PC-3 (cell line): Measurements from ENCODE around the gene SLC41A2. TPM values are rescaled to one million over a fixed set of nuclear protein-coding genes. Genes with fewer than 3 reads are reported as not detected.

Experiments
- ATAC-seq: fragments of 200-7000 bp; cut with Tn5 transposase; 2 replicates; pipeline ENCODE4 v1.9.1; 2020; ENCODE audit warnings: mild to moderate bottlenecking, moderate library complexity
- BruUV-seq: library from RNA; stranded (reverse); fragments of 400-500 nt; replicated peaks from 2 replicates; lab custom pipeline; 2021; lab: Mats Ljungman, UMichigan
- CTCF ChIA-PET: fragments of 300-600 bp; sonication (Branson Sonifier 250); formaldehyde crosslinking; loops from one replicate; lab custom pipeline; 2022; ENCODE audit warnings: antibody characterized with exemption; lab: Charles Lee
- POLR2A ChIA-PET: fragments of 300-600 bp; sonication (Branson Sonifier 250); formaldehyde crosslinking; loops from one replicate; lab custom pipeline; 2022; ENCODE audit warnings: antibody characterized with exemption; ENCODE audit not compliant: unreplicated experiment; lab: Charles Lee
- DNase-seq: peaks from one replicate; pipeline ENCODE4 v3.0.0-alpha.2; 2015
- H2AFZ ChIP-seq: fragments of 300-600 bp; sonication (generic); 2 replicates; pipeline ENCODE4 v1.6.0; 2016; ENCODE audit warnings: antibody characterized with exemption, low read length
- H3F3A ChIP-seq: fragments of 300-600 bp; sonication (generic); one replicate; pipeline ENCODE4 v1.6.0; 2017; ENCODE audit warnings: antibody characterized with exemption, low read length, control low read depth, mild to moderate bottlenecking; ENCODE audit not compliant: unreplicated experiment
- H3K27ac ChIP-seq: fragments of 300-600 bp; sonication (generic); 2 replicates; pipeline ENCODE4 v1.5.1; 2016; ENCODE audit warnings: mild to moderate bottlenecking, low read length
- H3K27me3 ChIP-seq: fragments of 300-600 bp; sonication (generic); 2 replicates; pipeline ENCODE4 v1.6.1; 2016; ENCODE audit warnings: low read length, mixed read lengths
- H3K36me3 ChIP-seq: fragments of 300-600 bp; sonication (generic); 2 replicates; pipeline ENCODE4 v1.6.1; 2016; ENCODE audit warnings: low read depth, mixed run types, low read length, mixed read lengths
- H3K4me1 ChIP-seq: fragments of 300-600 bp; sonication (generic); 2 replicates; pipeline ENCODE4 v1.5.1; 2016; ENCODE audit warnings: low read length; ENCODE audit not compliant: insufficient read depth
- H3K4me2 ChIP-seq: fragments of 300-600 bp; sonication (generic); 2 replicates; pipeline ENCODE4 v1.6.0; 2016; ENCODE audit warnings: low read length
- H3K4me3 ChIP-seq: fragments of 300-600 bp; sonication (generic); 2 replicates; pipeline ENCODE4 v1.5.1; 2016; ENCODE audit warnings: mild to moderate bottlenecking, low read length, mixed read lengths
- H3K79me2 ChIP-seq: fragments of 300-600 bp; sonication (generic); 2 replicates; pipeline ENCODE4 v1.6.1; 2017; ENCODE audit warnings: low read length, mixed read lengths
- H3K9ac ChIP-seq: fragments of 300-600 bp; sonication (generic); 2 replicates; pipeline ENCODE4 v1.6.0; 2016; ENCODE audit warnings: mild to moderate bottlenecking, low read length
- H3K9me2 ChIP-seq: fragments of 300-600 bp; sonication (generic); replicated peaks from 2 replicates; pipeline ENCODE4 v1.6.1; 2016; ENCODE audit warnings: mixed run types, low read length, mixed read lengths
- H3K9me3 ChIP-seq: fragments of 300-600 bp; sonication (generic); 2 replicates; pipeline ENCODE4 v1.6.1; 2016; ENCODE audit warnings: low read length, mixed read lengths
- H4K20me1 ChIP-seq: fragments of 300-600 bp; sonication (generic); 2 replicates; pipeline ENCODE4 v1.6.1; 2016; ENCODE audit warnings: low read length, mixed read lengths
- CTCF ChIP-seq: fragments of 300-600 bp; sonication (generic); conservative IDR thresholded peaks from 2 replicates; pipeline ENCODE4 v1.5.1; 2017; ENCODE audit warnings: antibody characterized with exemption, low read depth, mild to moderate bottlenecking, low read length
- EZH2 ChIP-seq: fragments of 300-600 bp; sonication (generic); IDR thresholded peaks from one replicate; pipeline ENCODE4 v1.6.1; 2017; ENCODE audit warnings: antibody characterized with exemption, mild to moderate bottlenecking, low read length; ENCODE audit not compliant: unreplicated experiment
- EZH2phosphoT487 ChIP-seq: fragments of 300-600 bp; sonication (generic); IDR thresholded peaks from 2 replicates; pipeline ENCODE4 v1.6.1; 2018; ENCODE audit warnings: mild to moderate bottlenecking, antibody characterized with exemption, low read length, borderline replicate concordance
- intact Hi-C: fragments of 100-400 bp; cut with micrococcal nuclease; formaldehyde crosslinking; loops from 2 replicates; pipeline ENCODE4 v1.9.0; 2023
- total RNA-seq: library from RNA; depleted of rRNA; stranded (reverse); fragments of >200 nt; gene quantifications from 2 replicates; pipeline ENCODE4 v1.2.3, GENCODE V29; 2014

SLC41A2 gene
- total RNA-seq, 1 experiment from 2014 or later, result 16.3 TPM

- Histone ChIP-seq H3K4me2 (no peak overlapping the region), H3K9me2 (no peaks in the 10 kb centered on the region), H3K36me3 (0 out of 2 replicates have a peak, but pooled peaks cover 6% of the 10 kb centered on the region), H3K79me2 (no peaks in the 10 kb centered on the region), H2AFZ (no peak overlapping the region), H3K27me3 (no peaks in the 10 kb centered on the region), H3K9me3 (0 out of 2 replicates have a peak, but pooled peaks cover 6% of the 10 kb centered on the region), H3F3A (no peaks in the 10 kb centered on the region), H3K27ac (no peak overlapping the region), H3K4me1 (no peaks in the 10 kb centered on the region; the same call in 1 of the 2 replicates), H4K20me1 (no peaks in the 10 kb centered on the region), H3K4me3 (no peak overlapping the region), H3K9ac (no peak overlapping the region)
- no peak for TF ChIP-seq EZH2phosphoT487
- TF ChIP-seq CTCF, result no peak
- no peak for TF ChIP-seq EZH2
- DNase-seq, result no peak
- POLR2A ChIA-PET, result no interaction called here
- intact Hi-C loops, result no loop called here
- no TSS peak for BruUV-seq
- ATAC-seq, result no peak
- CTCF ChIA-PET, result no interaction called here
These were observed 32.6 kb downstream of the SLC41A2 start for GRCh38 chr12:104925501-104925900.

- H3F3A ChIP-seq, result no peaks in the 10 kb centered on the region
- no peak overlapping the region for H3K4me3 ChIP-seq
- no peak overlapping the region for H3K27ac ChIP-seq
- no peaks in the 10 kb centered on the region for H3K27me3 ChIP-seq
- CTCF ChIA-PET, result no interaction called here
- no peak for DNase-seq
- no peak overlapping the region for H3K4me2 ChIP-seq
- H3K36me3 ChIP-seq, result peaks cover 6% of the 10 kb centered on the region; the same call in 1 of the 2 replicates
- H3K79me2 ChIP-seq, result no peaks in the 10 kb centered on the region
- POLR2A ChIA-PET, result no interaction called here
- no peaks in the 10 kb centered on the region for H4K20me1 ChIP-seq
- H3K9me3 ChIP-seq, result 0 out of 2 replicates have a peak, but pooled peaks cover 6% of the 10 kb centered on the region
- no peak for ATAC-seq
- intact Hi-C loops, result no loop called here
- no peak overlapping the region for H2AFZ ChIP-seq
- no peaks in the 10 kb centered on the region for H3K4me1 ChIP-seq
- no peak overlapping the region for H3K9ac ChIP-seq
- TF ChIP-seq CTCF (no peak), EZH2 (no peak), EZH2phosphoT487 (no peak)
- BruUV-seq, result no TSS peak
- H3K9me2 ChIP-seq, result no peaks in the 10 kb centered on the region
These were observed 36.8 kb downstream of the SLC41A2 start for GRCh38 chr12:104921340-104921739.

- no peaks in the 10 kb centered on the region for H3K9me3 ChIP-seq
- H3F3A ChIP-seq, result no peaks in the 10 kb centered on the region
- peaks cover 11% of the 10 kb centered on the region for H3K4me1 ChIP-seq
- H4K20me1 ChIP-seq, result no peaks in the 10 kb centered on the region
- POLR2A ChIA-PET, result no interaction called here
- TF ChIP-seq EZH2 (no peak), EZH2phosphoT487 (no peak), CTCF (no peak)
- no peak overlapping the region for H3K9ac ChIP-seq
- H3K9me2 ChIP-seq, result no peaks in the 10 kb centered on the region
- H2AFZ ChIP-seq, result no peak overlapping the region
- H3K36me3 ChIP-seq, result no peaks in the 10 kb centered on the region
- CTCF ChIA-PET, result no interaction called here
- H3K79me2 ChIP-seq, result no peaks in the 10 kb centered on the region
- H3K27ac ChIP-seq, result no peak overlapping the region
- no TSS peak for BruUV-seq
- no peak for DNase-seq
- intact Hi-C loops, result no loop called here
- no peak overlapping the region for H3K4me3 ChIP-seq
- no peaks in the 10 kb centered on the region for H3K27me3 ChIP-seq
- no peak for ATAC-seq
- no peak overlapping the region for H3K4me2 ChIP-seq
These were observed 46.1 kb downstream of the SLC41A2 start for GRCh38 chr12:104911942-104912341.
